GM10248 (cell line): ENCODE results near the gene MC1R.
"Not testable (repeated sequence)": the region's sequence is repeated elsewhere in the genome, so short reads cannot be mapped to it uniquely, and the experiment has no call there.

Experiments
- CTCF ChIA-PET: fragments of 300-600 bp; sonication (Branson Sonifier 250); formaldehyde crosslinking; extraction: SDS; loops from one replicate; lab custom pipeline; 2021; ENCODE audit warnings: antibody characterized with exemption; lab: Yijun Ruan, JAX
- POLR2A ChIA-PET: fragments of 350-650 bp; sonication (Branson Sonifier 250); formaldehyde crosslinking; extraction: SDS; loops from one replicate; lab custom pipeline; 2020; ENCODE audit warnings: antibody characterized with exemption; lab: Yijun Ruan, JAX
- DNase-seq: peaks from one replicate; pipeline ENCODE4 v3.0.0; 2012; ENCODE audit errors: extremely low spot score
- CTCF ChIP-seq: IDR thresholded peaks from 2 replicates; pipeline ENCODE4 v1.5.1; 2012; ENCODE audit warnings: mild to moderate bottlenecking, low read depth; ENCODE audit errors: extremely low read depth, missing control alignments, control extremely low read depth

The MC1R gene

GRCh38 chr16:89964201-89964600, 45.5 kb downstream of the MC1R start:
- ChIA-PET POLR2A (no interaction called here), CTCF (no interaction called here)
- no peak for DNase-seq
- no peak for TF ChIP-seq CTCF

- CTCF ChIA-PET: interaction anchor here (1.2 to 2.1 kb wide), 4 partner anchors 11 to 55 kb away, joined by 3 to 6 read pairs (median 4); no protein-coding TSS in a partner anchor
- POLR2A ChIA-PET: no interaction called here
- DNase-seq: no peak
- TF ChIP-seq CTCF: no peak
These were observed 47.0 kb downstream of the MC1R start for GRCh38 chr16:89965447-89966225.

GRCh38 chr16:89966756-89967155, 48.1 kb downstream of the MC1R start:
- DNase-seq: no peak
- POLR2A ChIA-PET: no interaction called here

GRCh38 chr16:89967436-89967835, 48.8 kb downstream of the MC1R start:
- CTCF ChIA-PET, POLR2A ChIA-PET, DNase-seq: not testable (repeated sequence)

More at GRCh38 chr16:89966756-89967155, 48.1 kb downstream of the MC1R start:
- TF ChIP-seq CTCF: no peak
- CTCF ChIA-PET: interaction anchor here (1.2 to 2.1 kb wide), 4 partner anchors 10 to 56 kb away, joined by 3 to 6 read pairs (median 4); no protein-coding TSS in a partner anchor

GRCh38 chr16:89968074-89968473, 49.4 kb downstream of the MC1R start:
- POLR2A ChIA-PET: interaction anchor here (0.5 kb wide), 1 partner anchor 726 kb away, joined by 3 read pairs; no protein-coding TSS in a partner anchor
- CTCF ChIA-PET, DNase-seq: not testable (repeated sequence)

GRCh38 chr16:89969741-89970410, 51.2 kb downstream of the MC1R start:
- TF ChIP-seq CTCF: no peak
- ChIA-PET POLR2A (no interaction called here), CTCF (interaction anchor here (1.4 to 1.6 kb wide), 2 partner anchors 16 to 20 kb away, joined by 4 to 6 read pairs; no protein-coding TSS in a partner anchor)
- no peak for DNase-seq
